Measurements from ENCODE around the gene BEAN1. TPM values are rescaled to one million over a fixed set of nuclear protein-coding genes. Genes with fewer than 3 reads are reported as not detected.
"Not testable (repeated sequence)": the region's sequence is repeated elsewhere in the genome, so short reads cannot be mapped to it uniquely, and the experiment has no call there.

Gene BEAN1
- polyA plus RNA-seq, 1 donor, result 1.6 TPM

DNA sequence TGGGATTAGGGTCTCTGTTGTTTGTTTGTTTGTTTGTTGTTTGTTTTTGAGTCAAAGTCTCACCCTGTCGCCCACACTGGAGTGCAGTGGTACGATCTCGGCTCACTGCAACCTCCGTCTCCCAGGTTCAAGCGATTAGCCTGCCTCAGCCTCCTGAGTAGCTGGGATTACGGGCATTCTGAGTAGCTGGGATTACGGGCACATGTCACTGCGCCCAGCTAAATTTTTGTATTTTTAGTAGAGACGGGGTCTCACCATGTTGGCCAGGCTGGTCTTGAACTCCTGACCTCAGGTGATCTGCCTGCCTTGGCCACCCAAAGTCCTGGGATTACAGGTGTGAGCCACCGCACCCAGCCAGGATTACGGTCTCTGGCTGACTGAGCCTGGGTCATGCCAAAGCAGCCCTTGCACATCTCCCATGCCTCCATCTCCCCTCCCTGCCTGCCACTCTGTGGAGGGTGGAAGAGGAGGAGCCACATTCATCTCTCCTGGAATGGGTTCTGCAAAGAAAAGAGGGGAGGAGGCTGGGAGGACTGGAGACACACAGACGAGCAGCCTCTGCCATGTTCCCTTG, 59.2 kb downstream of the BEAN1 start:
- DNase-seq (ENCODE audit: low read depth), result no peak

DNA sequence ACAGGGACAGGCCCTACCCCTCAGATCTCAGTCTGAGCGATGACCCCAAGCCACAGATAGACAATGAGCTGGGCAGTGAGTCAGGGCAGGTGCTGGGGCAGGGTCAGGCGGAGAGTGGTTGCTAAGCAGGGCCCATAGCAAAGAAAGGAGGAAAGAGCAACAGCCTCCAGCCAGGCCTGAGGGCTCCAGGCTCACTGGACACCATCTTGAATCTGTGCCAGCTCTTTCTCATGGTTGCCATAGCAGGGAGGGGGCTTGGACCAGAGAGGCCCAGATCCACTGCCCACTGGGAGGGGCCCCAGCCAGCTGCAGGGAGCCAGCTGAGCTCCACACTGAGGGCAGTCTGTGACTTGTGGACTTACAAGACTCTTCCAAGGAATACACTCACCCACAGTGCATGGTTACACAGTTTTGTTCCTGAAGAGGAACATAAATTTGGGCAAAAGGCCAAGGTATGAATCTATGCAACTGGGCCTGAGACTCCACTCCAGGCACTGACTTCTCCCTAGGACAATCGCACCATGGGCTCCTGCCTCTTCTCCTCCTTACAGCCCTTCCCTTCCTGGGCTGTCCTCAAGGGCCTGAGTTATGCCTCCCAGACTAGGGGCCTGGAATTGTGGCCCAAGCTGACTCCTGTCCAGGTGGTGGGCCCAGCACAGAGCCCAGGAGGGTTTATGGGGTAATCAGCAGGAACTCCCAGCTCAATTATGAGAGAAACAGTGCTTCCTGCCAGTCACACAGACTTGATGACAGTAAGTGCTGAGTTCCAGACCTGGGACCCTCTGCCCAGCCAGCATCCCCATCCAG, 59.9 kb downstream of the BEAN1 start:
- peak; percentile 40 for DNase-seq (ENCODE audit: low read depth)

DNA sequence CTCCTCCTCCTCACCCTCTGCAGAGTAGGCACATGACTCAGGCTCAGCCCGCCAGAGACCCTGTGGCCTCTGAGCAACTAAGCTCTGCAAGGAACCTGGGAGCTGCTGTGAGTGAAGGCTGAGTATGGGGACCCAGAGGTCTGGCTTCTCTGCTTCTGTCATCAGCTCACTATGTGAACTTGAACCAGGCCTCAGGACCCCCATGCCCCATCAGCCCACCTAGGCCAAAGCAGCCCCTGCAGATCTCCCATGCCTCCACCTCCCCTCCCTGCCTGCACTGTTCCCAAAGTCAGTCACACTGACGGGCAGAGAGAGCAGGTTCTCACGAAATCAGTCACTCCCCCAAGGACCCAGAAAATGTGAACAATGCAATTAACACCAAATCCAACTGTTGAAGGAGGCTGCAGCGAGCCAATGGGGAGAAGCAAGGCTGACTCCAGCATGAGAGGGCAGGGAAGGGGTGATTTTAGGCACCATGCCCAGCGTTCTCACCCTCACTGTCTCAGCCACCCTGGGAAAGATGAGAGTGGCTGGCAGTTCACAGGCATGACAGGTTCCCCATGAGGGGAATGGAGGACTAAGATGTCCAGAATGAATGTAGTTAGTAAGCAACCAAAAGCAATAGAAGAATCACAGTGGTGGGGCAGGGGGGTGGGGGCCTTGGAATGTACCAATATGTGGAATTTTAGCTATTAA, 60.6 kb downstream of the BEAN1 start:
- no peak for DNase-seq (ENCODE audit: low read depth)

- DNase-seq (ENCODE audit: low read depth), result no peak
Observed at GRCh38 chr16:66488505-66488904, 61.4 kb downstream of the BEAN1 start.

DNA sequence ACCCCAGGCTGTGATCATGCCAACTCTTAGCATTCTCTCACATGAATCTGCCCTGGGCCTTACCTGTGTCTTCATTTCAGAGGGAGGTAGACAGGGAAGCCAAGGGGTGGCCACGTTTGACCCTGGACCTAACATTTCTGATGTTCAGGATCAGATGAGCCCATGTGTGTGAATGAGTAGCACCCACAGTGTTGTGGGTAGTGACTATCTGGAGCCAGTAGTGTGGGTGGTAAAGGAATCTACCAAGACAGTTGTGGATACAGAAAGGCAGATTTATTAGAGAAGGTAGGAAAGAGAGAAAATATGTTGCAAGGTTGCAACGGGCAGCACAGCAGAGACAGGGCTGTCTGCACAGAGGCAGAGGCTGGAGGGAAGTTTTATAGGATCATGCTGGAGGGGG, 62.3 kb downstream of the BEAN1 start:
- no peak for DNase-seq (ENCODE audit: low read depth)

- DNase-seq (ENCODE audit: low read depth), result no peak
Observed at GRCh38 chr16:66489818-66490217, 62.7 kb downstream of the BEAN1 start.

DNA sequence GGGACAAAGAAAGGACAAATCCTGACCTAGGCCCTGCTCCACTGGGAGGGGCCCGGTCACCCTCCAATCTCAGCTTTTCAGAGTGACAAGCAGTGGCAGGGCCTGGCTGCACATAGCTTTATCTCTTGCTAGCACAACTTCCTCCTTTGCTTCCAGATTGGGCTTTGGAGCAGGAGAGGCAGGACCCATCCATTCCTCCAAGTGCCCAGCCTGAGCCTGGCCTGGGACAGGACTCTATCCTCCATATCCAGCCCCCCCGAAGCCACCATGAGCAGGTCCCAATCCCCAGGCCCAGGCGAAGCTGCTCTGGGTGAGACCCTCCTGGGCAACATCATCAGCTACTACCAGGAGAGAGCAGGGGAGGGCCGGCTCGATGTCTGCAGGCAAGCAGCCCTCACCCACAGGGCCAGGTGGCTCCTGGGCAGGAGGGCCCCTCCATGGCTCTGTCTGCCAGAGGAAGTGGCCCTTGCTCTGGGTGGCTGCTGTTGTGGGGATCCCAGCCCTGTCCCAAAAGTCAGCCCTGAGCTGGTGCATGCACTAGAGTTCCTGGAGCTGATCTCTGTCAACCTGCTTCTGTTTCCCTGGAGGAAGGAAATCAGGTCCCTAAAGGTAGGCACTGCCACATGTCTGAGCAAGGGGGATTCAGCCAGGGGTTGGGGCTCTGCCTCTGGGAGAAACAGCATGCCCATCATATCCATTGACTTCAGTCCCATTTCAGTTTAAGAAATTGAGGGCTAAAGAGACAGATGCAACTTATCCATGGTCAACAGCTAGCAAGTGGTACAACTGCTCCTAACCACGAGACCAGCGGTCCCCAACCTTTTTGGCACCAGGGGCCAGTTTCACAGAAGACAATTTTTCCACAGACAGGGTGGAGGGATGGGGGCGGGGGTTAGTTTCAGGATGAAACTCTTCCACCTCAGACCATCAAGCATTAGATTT, 64.0 kb downstream of the BEAN1 start:
- no peak for DNase-seq (ENCODE audit: low read depth)

- no peak for DNase-seq (ENCODE audit: low read depth)
Observed at GRCh38 chr16:66491716-66492064, 64.6 kb downstream of the BEAN1 start.

- no peak for DNase-seq (ENCODE audit: low read depth)
Observed at GRCh38 chr16:66493490-66494401, 66.7 kb downstream of the BEAN1 start.

DNA sequence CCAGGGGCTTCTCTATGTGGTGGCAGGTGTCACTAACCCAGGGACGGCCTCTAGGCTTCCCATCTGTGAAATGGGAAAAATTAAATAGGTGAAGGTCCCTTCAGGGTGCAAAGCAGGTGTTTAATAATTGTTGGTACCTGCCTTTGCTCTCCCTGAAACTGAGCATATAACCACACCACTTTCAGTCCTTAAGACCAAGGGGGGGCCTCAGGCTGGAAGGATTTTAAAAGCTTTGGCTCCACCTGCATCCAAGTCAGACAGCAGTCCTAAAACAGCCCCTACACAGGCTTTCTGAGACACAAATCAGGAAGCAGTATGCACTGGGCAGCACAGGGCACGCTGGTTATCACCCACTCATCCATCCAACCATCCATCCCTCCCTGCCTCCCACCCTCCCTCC, 67.8 kb downstream of the BEAN1 start:
- no peak for DNase-seq (ENCODE audit: low read depth)

GRCh38 chr16:66495440-66495839, 68.3 kb downstream of the BEAN1 start:
- DNase-seq (ENCODE audit: low read depth), result no peak

- not testable (repeated sequence) for DNase-seq (ENCODE audit: low read depth)
Observed at GRCh38 chr16:66496226-66496625, 69.1 kb downstream of the BEAN1 start.

- DNase-seq (ENCODE audit: low read depth), result not testable (repeated sequence)
Observed at GRCh38 chr16:66497921-66498320, 70.8 kb downstream of the BEAN1 start.

- DNase-seq (ENCODE audit: low read depth), result not testable (repeated sequence)
Observed at GRCh38 chr16:66501563-66501962, 74.5 kb downstream of the BEAN1 start.

DNA sequence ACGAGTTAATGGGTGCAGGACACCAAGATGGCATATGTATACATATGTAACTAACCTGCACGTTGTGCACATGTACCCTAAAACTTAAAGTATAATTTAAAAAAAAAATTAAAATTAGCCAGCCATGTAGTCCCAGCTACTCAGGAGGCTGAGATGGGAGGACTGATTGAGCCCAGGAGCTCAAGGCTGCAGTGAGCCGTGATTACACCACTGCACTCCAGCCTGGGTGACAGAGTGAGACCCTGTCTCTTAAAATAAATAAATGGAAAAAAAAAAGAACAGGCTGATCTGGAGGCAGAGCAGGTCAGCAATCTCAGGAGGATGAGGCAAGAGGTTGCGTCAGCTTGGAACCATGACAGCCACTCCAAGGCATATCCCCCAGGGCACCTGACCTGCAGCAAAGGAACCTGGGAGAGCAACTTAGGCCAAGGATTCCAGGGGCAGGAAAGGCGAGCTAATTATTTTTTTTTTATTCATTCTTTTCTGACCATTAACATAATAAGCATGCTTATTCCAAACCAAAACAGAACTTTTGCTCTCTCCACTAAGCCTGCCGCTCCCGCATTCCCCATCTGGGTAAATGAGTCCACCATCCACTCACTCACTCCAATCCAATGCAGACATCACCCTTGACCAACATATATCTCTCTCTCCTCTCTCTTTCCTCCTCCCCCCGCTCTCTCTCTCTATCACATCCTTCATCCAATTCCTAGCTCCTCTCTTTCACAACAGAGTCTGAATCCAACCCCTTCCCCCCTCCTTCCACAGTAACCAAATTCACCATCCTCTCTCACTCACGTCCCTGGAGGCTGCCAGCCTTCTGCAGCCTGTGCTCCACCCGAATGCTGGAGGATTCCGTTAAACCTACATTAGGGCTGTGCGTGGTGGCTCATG, 75.2 kb downstream of the BEAN1 start:
- DNase-seq (ENCODE audit: low read depth), result no peak

DNA sequence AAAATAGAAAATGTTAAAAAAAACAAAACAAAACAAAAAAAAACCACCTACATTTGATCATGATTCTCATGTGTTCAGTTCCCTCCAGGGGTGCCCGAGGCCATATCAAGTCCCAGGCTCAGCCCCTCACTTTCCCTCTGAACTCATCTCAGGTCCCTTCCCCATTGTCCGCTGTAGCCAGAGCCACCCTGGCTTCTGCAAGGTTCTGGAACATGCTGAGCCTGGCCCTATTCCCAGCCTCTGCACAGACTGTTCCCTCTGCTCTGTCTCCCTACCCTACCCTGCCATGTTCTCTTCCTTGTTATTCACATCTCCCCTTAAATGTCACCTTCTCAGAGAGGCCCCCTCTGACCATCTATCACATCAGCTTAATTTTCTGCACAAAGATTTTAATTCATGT, 75.9 kb downstream of the BEAN1 start:
- no peak for DNase-seq (ENCODE audit: low read depth)

- no peak for DNase-seq (ENCODE audit: low read depth)
Observed at GRCh38 chr16:66503612-66504011, 76.5 kb downstream of the BEAN1 start.

DNA sequence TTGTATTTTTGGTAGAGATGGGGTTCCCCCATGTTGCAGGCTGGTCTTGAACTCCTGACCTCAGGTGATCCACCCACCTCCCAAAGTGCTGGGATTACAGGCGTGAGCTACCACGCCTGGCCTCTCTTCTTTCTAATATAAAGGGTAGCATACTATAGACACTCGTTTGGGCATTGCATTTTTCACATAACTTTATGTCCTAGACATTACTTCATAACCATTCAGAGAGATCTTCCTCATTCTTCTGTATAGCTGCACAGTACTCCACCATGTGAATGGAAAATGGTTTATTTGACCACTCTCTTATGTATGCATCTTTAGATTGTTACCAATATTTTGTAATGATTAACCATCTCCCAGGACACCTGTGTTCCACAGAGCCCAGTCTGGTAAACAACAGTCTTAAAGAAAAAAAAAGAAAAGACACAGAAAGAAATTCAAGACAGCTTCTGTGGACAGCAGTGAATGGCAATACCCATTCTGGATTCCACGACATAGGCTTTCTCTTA, 80.7 kb downstream of the BEAN1 start:
- no peak for DNase-seq (ENCODE audit: low read depth)

GRCh38 chr16:66508248-66508913, 81.3 kb downstream of the BEAN1 start:
- DNase-seq (ENCODE audit: low read depth), result no peak

Data from forelimb muscle (tissue), 1 donor.